ENCODE measurements around the gene HK1.

The HK1 gene

GRCh38 chr10:69408318-69409175 is 130.3 kb downstream of the HK1 start:
- peak; percentile 63 for FAIRE-seq

GRCh38 chr10:69409176-69409495 is 130.8 kb downstream of the HK1 start:
- no peak for FAIRE-seq

- FAIRE-seq, result no peak
These were observed 131.7 kb downstream of the HK1 start for GRCh38 chr10:69409968-69410367.

GRCh38 chr10:69410487-69410886 is 132.2 kb downstream of the HK1 start:
- no peak for FAIRE-seq

- no peak for FAIRE-seq
These were observed 133.2 kb downstream of the HK1 start for GRCh38 chr10:69411476-69411875.

GRCh38 chr10:69412232-69412790 is 134.0 kb downstream of the HK1 start:
- no peak for FAIRE-seq

- FAIRE-seq, result no peak
These were observed 135.0 kb downstream of the HK1 start for GRCh38 chr10:69413221-69413865.

- FAIRE-seq, result no peak
These were observed 136.0 kb downstream of the HK1 start for GRCh38 chr10:69414036-69415018.

- FAIRE-seq, result no peak
These were observed 136.8 kb downstream of the HK1 start for GRCh38 chr10:69415049-69415448.

- no peak for FAIRE-seq
These were observed 137.7 kb downstream of the HK1 start for GRCh38 chr10:69415951-69416350.

- no peak for FAIRE-seq
These were observed 138.4 kb downstream of the HK1 start, which contains the start of gene TACR2 for GRCh38 chr10:69416695-69417094. Gene TACR2 (minus strand): TSS chr10:69416918. CDS start chr10:69416323, 595 bp downstream.

- FAIRE-seq, result no peak
These were observed 139.2 kb downstream of the HK1 start for GRCh38 chr10:69417542-69417941.

- FAIRE-seq, result no peak
These were observed 139.9 kb downstream of the HK1 start for GRCh38 chr10:69418052-69418752.

- FAIRE-seq, result no peak
These were observed 140.9 kb downstream of the HK1 start for GRCh38 chr10:69419096-69419743.

GRCh38 chr10:69419744-69420126 is 141.4 kb downstream of the HK1 start:
- no peak for FAIRE-seq

- no peak for FAIRE-seq
These were observed 143.5 kb downstream of the HK1 start for GRCh38 chr10:69421611-69422308.

GRCh38 chr10:69422676-69423075 is 144.4 kb downstream of the HK1 start:
- no peak for FAIRE-seq

GRCh38 chr10:69425041-69425440 is 146.7 kb downstream of the HK1 start:
- FAIRE-seq, result no peak

GRCh38 chr10:69425511-69426298 is 147.4 kb downstream of the HK1 start:
- no peak for FAIRE-seq

GRCh38 chr10:69426376-69426727 is 148.1 kb downstream of the HK1 start:
- no peak for FAIRE-seq
